MM.1S (cell line): ENCODE data around the gene NXT1.

ENCODE experiments used
- DNase-seq: peaks from one replicate; pipeline ENCODE4 v3.0.0-alpha.2; 2015
- H2AFZ ChIP-seq: fragments of 300-600 bp; sonication (generic); 2 replicates; pipeline ENCODE4 v1.6.0; 2016; ENCODE audit warnings: antibody characterized with exemption, low read length
- H3F3A ChIP-seq: fragments of 300-600 bp; sonication (generic); 2 replicates; pipeline ENCODE4 v1.6.1; 2016; ENCODE audit warnings: mild to moderate bottlenecking, antibody characterized with exemption, low read length, moderate library complexity, mixed read lengths; ENCODE audit not compliant: insufficient read depth
- H3K27ac ChIP-seq: fragments of 300-600 bp; sonication (generic); 2 replicates; pipeline ENCODE4 v1.5.1; 2016; ENCODE audit warnings: mild to moderate bottlenecking, low read length
- H3K27me3 ChIP-seq: fragments of 300-600 bp; sonication (generic); replicated peaks from 2 replicates; pipeline ENCODE4 v1.6.0; 2016; ENCODE audit warnings: low read length; ENCODE audit not compliant: insufficient read depth
- H3K36me3 ChIP-seq: fragments of 300-600 bp; sonication (generic); replicated peaks from 2 replicates; pipeline ENCODE4 v1.6.1; 2016; ENCODE audit warnings: mild to moderate bottlenecking, low read length, mixed read lengths; ENCODE audit not compliant: insufficient read depth
- H3K4me1 ChIP-seq: fragments of 300-600 bp; sonication (generic); 2 replicates; pipeline ENCODE4 v1.6.1; 2016; ENCODE audit warnings: low read length, mixed read lengths
- H3K4me2 ChIP-seq: fragments of 300-600 bp; sonication (generic); 2 replicates; pipeline ENCODE4 v1.6.0; 2016; ENCODE audit warnings: low read depth, low read length
- H3K4me3 ChIP-seq: fragments of 300-600 bp; sonication (generic); 2 replicates; pipeline ENCODE4 v1.5.1; 2016; ENCODE audit warnings: low read length, mixed read lengths
- H3K79me2 ChIP-seq: fragments of 300-600 bp; sonication (generic); 2 replicates; pipeline ENCODE4 v1.6.1; 2016; ENCODE audit warnings: mixed run types, low read length, mixed read lengths
- H3K9ac ChIP-seq: fragments of 300-600 bp; sonication (generic); 2 replicates; pipeline ENCODE4 v1.6.1; 2016; ENCODE audit warnings: low read length, mixed read lengths
- H3K9me2 ChIP-seq: fragments of 300-600 bp; sonication (generic); replicated peaks from 2 replicates; pipeline ENCODE4 v1.6.1; 2016; ENCODE audit warnings: mild to moderate bottlenecking, low read length, mixed read lengths; ENCODE audit not compliant: insufficient read depth
- H3K9me3 ChIP-seq: fragments of 300-600 bp; sonication (generic); replicated peaks from 2 replicates; pipeline ENCODE4 v1.6.1; 2016; ENCODE audit warnings: mild to moderate bottlenecking, low read length, mixed read lengths; ENCODE audit not compliant: insufficient read depth
- H4K20me1 ChIP-seq: fragments of 300-600 bp; sonication (generic); 2 replicates; pipeline ENCODE4 v1.6.1; 2016; ENCODE audit warnings: mild to moderate bottlenecking, low read length, moderate library complexity, mixed read lengths; ENCODE audit not compliant: insufficient read depth
- CTCF ChIP-seq: fragments of 300-600 bp; sonication (generic); IDR thresholded peaks from 2 replicates; pipeline ENCODE4 v1.5.1; 2016; ENCODE audit warnings: antibody characterized with exemption, low read length, mixed read lengths
- EZH2 ChIP-seq: fragments of 300-600 bp; sonication (generic); optimal IDR thresholded peaks from 2 replicates; pipeline ENCODE3; 2017; ENCODE audit warnings: low read depth, mild to moderate bottlenecking, antibody characterized with exemption, low read length, mixed read lengths
- EZH2phosphoT487 ChIP-seq: fragments of 300-600 bp; sonication (generic); IDR thresholded peaks from 2 replicates; pipeline ENCODE4 v1.6.1; 2018; ENCODE audit warnings: antibody characterized with exemption, low read length

NXT1 gene

GRCh38 chr20:23367770-23368169, 17.2 kb downstream of the NXT1 start:
- Histone ChIP-seq H2AFZ (no peak overlapping the region), H3K27ac (no peak overlapping the region), H3K4me2 (no peak overlapping the region), H4K20me1 (no peaks in the 10 kb centered on the region), H3K9ac (no peak overlapping the region), H3K27me3 (no peaks in the 10 kb centered on the region), H3K4me1 (peaks cover 38% of the 10 kb centered on the region), H3K4me3 (no peak overlapping the region), H3K9me3 (no peaks in the 10 kb centered on the region), H3K79me2 (peaks cover 70% of the 10 kb centered on the region), H3K36me3 (peaks cover 5% of the 10 kb centered on the region; the same call in 1 of the 2 replicates), H3F3A (peaks cover 12% of the 10 kb centered on the region), H3K9me2 (no peaks in the 10 kb centered on the region)
- DNase-seq = no peak
- no peak for TF ChIP-seq EZH2
- no peak for TF ChIP-seq EZH2phosphoT487
- TF ChIP-seq CTCF = no peak

- Histone ChIP-seq H3K79me2 (peaks cover 62% of the 10 kb centered on the region), H3K4me3 (no peak overlapping the region), H3K9ac (no peak overlapping the region), H3K36me3 (peaks cover 5% of the 10 kb centered on the region; the same call in 1 of the 2 replicates), H4K20me1 (no peaks in the 10 kb centered on the region), H3K27me3 (no peaks in the 10 kb centered on the region), H3K4me2 (no peak overlapping the region), H3K9me3 (no peaks in the 10 kb centered on the region), H3F3A (peaks cover 12% of the 10 kb centered on the region), H2AFZ (no peak overlapping the region), H3K4me1 (peaks cover 31% of the 10 kb centered on the region), H3K27ac (no peak overlapping the region), H3K9me2 (no peaks in the 10 kb centered on the region)
- no peak for TF ChIP-seq CTCF
- no peak for TF ChIP-seq EZH2
- TF ChIP-seq EZH2phosphoT487 = no peak
- DNase-seq = no peak
Observed at GRCh38 chr20:23368316-23369071, 17.9 kb downstream of the NXT1 start.

- H3K4me3 ChIP-seq = no peak overlapping the region
- H3K27me3 ChIP-seq = no peaks in the 10 kb centered on the region
- TF ChIP-seq CTCF (no peak), EZH2 (no peak), EZH2phosphoT487 (no peak)
- no peak overlapping the region for H3K9ac ChIP-seq
- peaks cover 5% of the 10 kb centered on the region; the same call in 1 of the 2 replicates for H3K36me3 ChIP-seq
- no peak overlapping the region for H2AFZ ChIP-seq
- peaks cover 55% of the 10 kb centered on the region for H3K79me2 ChIP-seq
- no peaks in the 10 kb centered on the region for H3K9me2 ChIP-seq
- peaks cover 12% of the 10 kb centered on the region for H3F3A ChIP-seq
- H3K27ac ChIP-seq = no peak overlapping the region
- DNase-seq = no peak
- no peaks in the 10 kb centered on the region for H3K9me3 ChIP-seq
- H3K4me2 ChIP-seq = no peak overlapping the region
- peaks cover 27% of the 10 kb centered on the region for H3K4me1 ChIP-seq
- no peaks in the 10 kb centered on the region for H4K20me1 ChIP-seq
Observed at GRCh38 chr20:23369072-23369823, 18.7 kb downstream of the NXT1 start.
